Keratinocyte (primary cell): ENCODE measurements around the gene SKAP1.

Source experiments
- CTCF ChIP-seq, 3 experiments: IDR thresholded peaks in 1 of 3; conservative IDR thresholded peaks in 1 of 3; optimal IDR thresholded peaks in 1 of 3; 2 replicates in 2 of 3; 3 replicates in 1 of 3; pipeline versions ENCODE3 to v1.5.1; 2011; ENCODE audit warnings: low read length in 3 of 3, mild to moderate bottlenecking in 3 of 3, moderate library complexity in 2 of 3, control low read depth in 1 of 3, inconsistent platforms in 1 of 3; ENCODE audit not compliant: insufficient read depth in 2 of 3; ENCODE audit errors: extremely low read depth in 1 of 3
- EZH2 ChIP-seq: IDR thresholded peaks from one replicate; pipeline ENCODE4 v1.6.1; 2012; ENCODE audit warnings: inconsistent platforms, mild to moderate bottlenecking, low read length, moderate library complexity

GRCh38 chr17:48477221-48477620 lies 47.2 kb upstream of the SKAP1 start:
- TF ChIP-seq CTCF (optimal IDR thresholded peaks at IDR 0.05 in 1 of 3, IDR thresholded peaks at IDR 0.05 in 1 of 3, conservative IDR thresholded peaks at IDR 0.05 in 1 of 3; ENCODE audit: extremely low read depth in 1 of 3, insufficient read depth in 2 of 3, low read length in 3 of 3), result no peak
- no peak for TF ChIP-seq EZH2
